Psoas muscle (tissue), 8 donors: ENCODE measurements around the gene AP3S1. TPM values are rescaled to one million over a fixed set of nuclear protein-coding genes. Genes with fewer than 3 reads are reported as not detected.

Source experiments
- ATAC-seq, 4 donors: fragments of 200-7000 bp; cut with Tn5 transposase; one replicate each; pipeline ENCODE4 v1.9.1; 2020; ENCODE audit warnings: moderate library complexity in 3 of 4, mild to moderate bottlenecking in 2 of 4
- DNase-seq, 2 donors: peaks; one replicate each; pipeline ENCODE4 v3.0.0-alpha.2; 2020
- H3K27ac ChIP-seq: fragments of 200-600 bp; one replicate; pipeline ENCODE4 v1.8.0; 2022
- H3K27me3 ChIP-seq, 3 donors: fragments of 200-600 bp in 1 of 3; one replicate each; pipeline versions ENCODE4 v1.6.1 to v1.8.0; 2013 to 2022; ENCODE audit warnings: low read length in 2 of 3, mild to moderate bottlenecking in 2 of 3, moderate library complexity in 1 of 3; ENCODE audit not compliant: insufficient read depth in 3 of 3
- H3K36me3 ChIP-seq, 2 donors: fragments of 200-600 bp in 1 of 2; one replicate each; pipeline versions ENCODE4 v1.6.1 to v1.8.0; 2013 to 2022; ENCODE audit warnings: low read depth in 1 of 2, mild to moderate bottlenecking in 1 of 2, moderate library complexity in 1 of 2; ENCODE audit not compliant: insufficient read depth in 1 of 2
- H3K4me1 ChIP-seq: fragments of 200-600 bp; one replicate; pipeline ENCODE4 v1.8.0; 2022
- H3K4me3 ChIP-seq: fragments of 200-600 bp; one replicate; pipeline ENCODE4 v1.8.0; 2022; ENCODE audit warnings: mild to moderate bottlenecking
- H3K9me3 ChIP-seq: fragments of 200-600 bp; one replicate; pipeline ENCODE4 v1.8.0; 2022
- CTCF ChIP-seq: fragments of 200-600 bp; IDR thresholded peaks from one replicate; pipeline ENCODE4 v1.8.0; 2022; ENCODE audit warnings: antibody characterized with exemption
- WGBS, 3 donors: extraction: QIAGEN DNeasy Blood & Tissue Kit; methylation state at CpG; one replicate each; pipeline versions ENCODE4 v1.1.6 to v1.1.7; 2013; 5-methylcytosine and 5-hydroxymethylcytosine counted together
- intact Hi-C, 2 donors: fragments of 100-400 bp; cut with DNase I; formaldehyde crosslinking; loops; one replicate each; pipeline versions ENCODE4 v1.11.0 to v1.14.2; 2022
- polyA plus RNA-seq, 3 donors: library from polyadenylated mRNA; stranded (reverse); fragments of 200-250 nt; gene quantifications; one replicate each; pipeline ENCODE4 v1.2.3, GENCODE V29; 2013
- total RNA-seq, 4 donors: library from RNA; stranded (reverse); fragmentation: NEBNext Ultra II Directional in 2 of 4; extraction: Animal tissue kit (Norgen Biotek cat#: 25700) in 2 of 4; gene quantifications; one replicate each; pipeline versions ENCODE4 v1.2.1 to v1.2.4, GENCODE V29; 2021 to 2023
- donor health status: healthy with polysubstance abuse.
- donor health status: DM: no; HTN: no; CAD: no; lungs with moderate emphysema.
- donor health status: Bipolar disorder and iron deficiency.
- donor health status: healthy.
- donor health status: DM: yes; HTN: yes; CAD: no.
- donor health status: DM: no; HTN: no; CAD: no.
- donor health status: DM: no; HTN: no; CAD: no.
- donor health status: DM: yes; HTN: yes; CAD: no.

The AP3S1 gene
- total and polyA plus RNA-seq, 7 donors: 20.2 to 30.8 (median 27.6) TPM

GRCh38 chr5:115850744-115851416 lies 9.1 kb downstream of the AP3S1 start:
- ATAC-seq (no peak), DNase-seq (no peak)
- Histone ChIP-seq H3K9me3 (no peaks in the 10 kb centered on the region), H3K4me1 (peaks cover 19% of the 10 kb centered on the region), H3K27me3 (no peaks in the 10 kb centered on the region), H3K27ac (no peak overlapping the region), H3K36me3 (no peaks in the 10 kb centered on the region), H3K4me3 (no peak overlapping the region)
- TF ChIP-seq CTCF: no peak
- intact Hi-C loops: no loop called here
- WGBS, 3 donors: 43 to 48% (median 45%) methylated on average over 4 of the region's 4 CpGs

GRCh38 chr5:115854139-115854538 lies 12.4 kb downstream of the AP3S1 start:
- Histone ChIP-seq H3K9me3 (no peaks in the 10 kb centered on the region), H3K4me3 (no peak overlapping the region), H3K4me1 (peaks cover 50% of the 10 kb centered on the region), H3K36me3 (no peaks in the 10 kb centered on the region), H3K27me3 (no peaks in the 10 kb centered on the region), H3K27ac (no peak overlapping the region)
- no peak for TF ChIP-seq CTCF
- no peak for ATAC-seq
- 92 to 98% (median 95%) methylated on average over 3 of the region's 3 CpGs for WGBS, 3 donors
- intact Hi-C loops: no loop called here
- no peak for DNase-seq

GRCh38 chr5:115855959-115856358 lies 14.2 kb downstream of the AP3S1 start:
- peaks cover 51% of the 10 kb centered on the region for H3K4me1 ChIP-seq
- intact Hi-C loops: no loop called here
- ATAC-seq: peak in 2 of 4 donors; percentile 76 to 82

GRCh38 chr5:115857057-115857479 lies 15.3 kb downstream of the AP3S1 start:
- intact Hi-C loops: no loop called here
- no peak overlapping the region for H3K27ac ChIP-seq
- H3K4me1 ChIP-seq: peaks cover 45% of the 10 kb centered on the region
- H3K9me3 ChIP-seq: no peaks in the 10 kb centered on the region
- DNase-seq (no peak), ATAC-seq (peak in 2 of 4 donors; percentile 39 to 63)
- no peak for TF ChIP-seq CTCF
- no peak overlapping the region for H3K4me3 ChIP-seq
- H3K36me3 ChIP-seq: no peaks in the 10 kb centered on the region
- 60 to 68% (median 67%) methylated on average over 1 of the region's 1 CpG for WGBS, 3 donors
- no peaks in the 10 kb centered on the region for H3K27me3 ChIP-seq

More at GRCh38 chr5:115855959-115856358, 14.2 kb downstream of the AP3S1 start:
- no peak overlapping the region for H3K4me3 ChIP-seq
- no peaks in the 10 kb centered on the region for H3K36me3 ChIP-seq
- DNase-seq: no peak
- no peak for TF ChIP-seq CTCF
- WGBS, 3 donors: 24 to 28% (median 28%) methylated on average over 1 of the region's 1 CpG
- no peaks in the 10 kb centered on the region for H3K9me3 ChIP-seq
- H3K27ac ChIP-seq: no peak overlapping the region
- no peaks in the 10 kb centered on the region for H3K27me3 ChIP-seq
